Uterus (tissue), 4 donors: ENCODE measurements around the gene SEPTIN10. TPM values are rescaled to one million over a fixed set of nuclear protein-coding genes. Genes with fewer than 3 reads are reported as not detected.

Source experiments
- DNase-seq, 2 donors: peaks; one replicate each; pipeline ENCODE4 v3.0.0-alpha.2; 2019 to 2020
- H3K27ac ChIP-seq, 2 donors: fragments of 200-600 bp; sonication (generic); 1 replicate in 1 of 2; 2 replicates in 1 of 2; pipeline ENCODE4 v1.5.1; 2016 to 2018
- H3K27me3 ChIP-seq, 2 donors: fragments of 200-600 bp; sonication (generic); one replicate each; pipeline ENCODE4 v1.5.1; 2018 to 2019; ENCODE audit warnings: control low read depth in 1 of 2
- H3K36me3 ChIP-seq, 2 donors: fragments of 200-600 bp; sonication (generic); one replicate each; pipeline ENCODE4 v1.5.1; 2019; ENCODE audit warnings: control low read depth in 1 of 2
- H3K4me1 ChIP-seq, 2 donors: fragments of 200-600 bp; sonication (generic); one replicate each; pipeline ENCODE4 v1.5.1; 2018 to 2019; ENCODE audit warnings: control low read depth in 1 of 2
- H3K4me3 ChIP-seq, 2 donors: fragments of 200-600 bp; sonication (generic); 1 replicate in 1 of 2; 2 replicates in 1 of 2; pipeline ENCODE4 v1.5.1; 2018 to 2019; ENCODE audit warnings: mild to moderate bottlenecking in 1 of 2
- H3K9me3 ChIP-seq, 2 donors: fragments of 200-600 bp; sonication (generic); one replicate each; pipeline ENCODE4 v1.5.1; 2019; ENCODE audit warnings: control low read depth in 1 of 2
- POLR2A ChIP-seq, 2 donors: fragments of 450-650 bp; IDR thresholded peaks; one replicate each; pipeline ENCODE4 v1.6.1; 2016; ENCODE audit warnings: antibody characterized with exemption in 2 of 2, mild to moderate bottlenecking in 1 of 2, moderate library complexity in 1 of 2
- intact Hi-C: fragments of 100-400 bp; cut with DNase I; formaldehyde crosslinking; loops from one replicate; pipeline ENCODE4 v1.15.1; 2023; ENCODE audit warnings: low total_unique reads
- total RNA-seq, 4 donors: library from RNA; depleted of rRNA in 3 of 4; stranded (reverse); fragments of >200 nt in 3 of 4; gene quantifications; one replicate each; pipeline versions ENCODE4 v1.1.0 to v1.2.4, GENCODE V29; 2014 to 2023
- TF ChIP-seq, protein P1 (sequence below), 4 experiments: fragments of 200-600 bp in 2 of 4; fragments of 450-650 bp in 2 of 4; sonication (generic) in 2 of 4; IDR thresholded peaks; one replicate each; pipeline ENCODE4 v1.5.1; 2016 to 2019; ENCODE audit warnings: antibody characterized with exemption in 4 of 4, mild to moderate bottlenecking in 2 of 4, moderate library complexity in 1 of 4
- donor health status: DM: yes; HTN: yes; CAD: no.

Gene SEPTIN10
- total RNA-seq, 4 donors from 2014 or later = 52.8 to 181 (median 121) TPM

DNA sequence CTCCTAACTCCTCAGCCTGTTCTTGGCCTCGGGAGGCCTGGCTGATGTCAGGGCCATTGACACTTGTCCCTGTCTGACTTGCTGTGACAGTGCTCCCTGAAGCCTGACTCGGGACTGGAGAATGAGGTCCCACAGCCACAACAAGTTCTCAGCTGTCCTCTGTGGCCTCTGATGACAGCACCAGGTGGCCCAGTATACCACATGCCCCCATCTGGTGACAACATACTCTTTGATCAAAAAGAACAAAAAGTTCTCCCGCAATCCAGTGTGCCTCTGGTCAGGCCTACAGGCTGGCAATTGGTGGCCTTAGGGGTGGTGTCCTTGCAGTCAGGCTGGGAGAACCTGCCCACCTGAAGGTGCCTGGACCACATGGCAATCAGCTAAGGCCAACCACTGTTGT lies 102.6 kb downstream of the SEPTIN10 start:
- intact Hi-C loops = loop anchor here (5.0 kb wide), 1 partner anchor 384 kb away; the partner anchor contains the start of gene SH3RF3
- H3K27ac ChIP-seq = no peak overlapping the region
- DNase-seq = no peak
- peaks cover 0 to 5% of the 10 kb centered on the region in 2 donors for H3K4me1 ChIP-seq
- no peak overlapping the region for H3K4me3 ChIP-seq
- H3K27me3 ChIP-seq = no peaks in the 10 kb centered on the region
- TF ChIP-seq, protein P1, sequence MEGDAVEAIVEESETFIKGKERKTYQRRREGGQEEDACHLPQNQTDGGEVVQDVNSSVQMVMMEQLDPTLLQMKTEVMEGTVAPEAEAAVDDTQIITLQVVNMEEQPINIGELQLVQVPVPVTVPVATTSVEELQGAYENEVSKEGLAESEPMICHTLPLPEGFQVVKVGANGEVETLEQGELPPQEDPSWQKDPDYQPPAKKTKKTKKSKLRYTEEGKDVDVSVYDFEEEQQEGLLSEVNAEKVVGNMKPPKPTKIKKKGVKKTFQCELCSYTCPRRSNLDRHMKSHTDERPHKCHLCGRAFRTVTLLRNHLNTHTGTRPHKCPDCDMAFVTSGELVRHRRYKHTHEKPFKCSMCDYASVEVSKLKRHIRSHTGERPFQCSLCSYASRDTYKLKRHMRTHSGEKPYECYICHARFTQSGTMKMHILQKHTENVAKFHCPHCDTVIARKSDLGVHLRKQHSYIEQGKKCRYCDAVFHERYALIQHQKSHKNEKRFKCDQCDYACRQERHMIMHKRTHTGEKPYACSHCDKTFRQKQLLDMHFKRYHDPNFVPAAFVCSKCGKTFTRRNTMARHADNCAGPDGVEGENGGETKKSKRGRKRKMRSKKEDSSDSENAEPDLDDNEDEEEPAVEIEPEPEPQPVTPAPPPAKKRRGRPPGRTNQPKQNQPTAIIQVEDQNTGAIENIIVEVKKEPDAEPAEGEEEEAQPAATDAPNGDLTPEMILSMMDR (IDR thresholded peaks at IDR 0.05) = no peak
- no peak for TF ChIP-seq POLR2A (IDR thresholded peaks at IDR 0.05)
- H3K36me3 ChIP-seq = no peaks in the 10 kb centered on the region
- no peaks in the 10 kb centered on the region for H3K9me3 ChIP-seq

DNA sequence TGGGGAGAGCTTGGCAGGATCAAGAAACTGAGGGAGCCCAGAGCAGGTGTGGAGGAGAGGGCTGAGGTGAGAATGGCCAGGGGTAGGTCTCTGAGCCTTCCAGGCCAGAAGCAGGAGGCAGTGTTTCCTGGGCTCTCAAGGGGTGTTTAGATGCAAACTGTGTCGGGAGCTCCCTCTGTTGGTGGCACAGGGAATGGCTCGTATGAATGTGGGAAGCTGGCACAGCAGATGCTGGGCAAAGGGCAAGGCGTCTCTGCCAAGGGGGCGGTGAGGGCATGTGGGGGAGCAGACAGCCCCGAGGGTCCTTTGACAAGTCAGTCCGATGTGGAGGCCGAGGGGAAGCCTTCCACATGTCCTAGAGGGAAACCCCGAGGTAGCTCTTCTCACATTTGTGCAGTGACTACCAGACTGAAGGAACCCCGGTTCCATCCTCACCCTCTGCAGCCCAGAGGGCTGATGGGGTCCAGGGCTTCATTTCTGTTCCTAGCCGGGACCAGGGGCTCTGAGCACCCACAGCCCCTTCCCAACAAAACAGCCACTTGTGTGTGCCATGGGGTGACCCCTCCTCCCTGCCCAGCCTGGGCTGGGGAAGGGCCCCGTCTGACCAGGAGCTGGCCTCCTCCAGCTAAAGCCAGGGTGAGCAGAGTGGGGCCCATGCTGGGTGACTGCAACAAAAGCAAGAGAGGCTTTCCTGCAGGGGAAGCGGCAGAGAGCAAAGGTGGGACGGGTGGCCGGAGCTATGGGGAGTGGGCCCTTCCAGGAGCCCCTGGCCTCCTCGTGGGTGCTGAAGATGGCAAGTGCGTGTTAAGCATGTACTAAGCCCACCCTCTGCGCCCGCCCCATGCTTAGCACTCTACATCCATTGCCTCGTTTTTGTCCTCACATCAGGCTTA lies 103.4 kb downstream of the SEPTIN10 start:
- intact Hi-C loops = loop anchor here (5.0 kb wide), 1 partner anchor 383 kb away; the partner anchor contains the start of gene SH3RF3
- DNase-seq = peak; percentile 74 to 75
- no peak overlapping the region for H3K4me3 ChIP-seq
- peaks cover 0 to 5% of the 10 kb centered on the region in 2 donors for H3K4me1 ChIP-seq
- H3K36me3 ChIP-seq = no peaks in the 10 kb centered on the region
- H3K27me3 ChIP-seq = no peaks in the 10 kb centered on the region
- TF ChIP-seq, protein P1 (IDR thresholded peaks at IDR 0.05) = peak; percentile 85 to 92 (median 90)
- TF ChIP-seq POLR2A (IDR thresholded peaks at IDR 0.05) = no peak
- no peak overlapping the region for H3K27ac ChIP-seq
- H3K9me3 ChIP-seq = no peaks in the 10 kb centered on the region

DNA sequence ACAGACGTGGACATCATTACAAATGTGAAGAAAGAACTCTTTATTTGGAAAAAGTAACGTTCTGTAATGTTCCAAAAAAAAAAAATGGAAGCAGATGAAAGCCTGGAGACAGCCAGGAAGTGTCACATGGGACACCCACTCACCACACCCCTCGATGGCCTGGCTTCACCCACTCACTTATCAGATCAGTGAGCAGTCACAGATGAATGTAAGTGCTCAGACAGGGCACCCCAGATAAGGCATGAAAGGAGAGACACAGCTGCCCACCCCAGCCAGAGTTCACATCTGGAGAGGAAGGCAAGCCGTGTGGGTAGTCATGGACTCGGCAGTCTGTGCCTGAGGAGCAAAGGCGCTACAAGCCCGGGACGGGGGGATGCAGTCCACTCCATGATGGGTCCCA lies 105.2 kb downstream of the SEPTIN10 start:
- intact Hi-C loops = no loop called here
- no peaks in the 10 kb centered on the region for H3K9me3 ChIP-seq
- H3K27ac ChIP-seq = no peak overlapping the region
- H3K4me3 ChIP-seq = no peak overlapping the region
- peaks cover 0 to under 1% of the 10 kb centered on the region in 2 donors for H3K4me1 ChIP-seq
- no peaks in the 10 kb centered on the region for H3K27me3 ChIP-seq
- no peak for DNase-seq
- TF ChIP-seq, protein P1 (IDR thresholded peaks at IDR 0.05) = no peak
- TF ChIP-seq POLR2A (IDR thresholded peaks at IDR 0.05) = no peak
- no peaks in the 10 kb centered on the region for H3K36me3 ChIP-seq

DNA sequence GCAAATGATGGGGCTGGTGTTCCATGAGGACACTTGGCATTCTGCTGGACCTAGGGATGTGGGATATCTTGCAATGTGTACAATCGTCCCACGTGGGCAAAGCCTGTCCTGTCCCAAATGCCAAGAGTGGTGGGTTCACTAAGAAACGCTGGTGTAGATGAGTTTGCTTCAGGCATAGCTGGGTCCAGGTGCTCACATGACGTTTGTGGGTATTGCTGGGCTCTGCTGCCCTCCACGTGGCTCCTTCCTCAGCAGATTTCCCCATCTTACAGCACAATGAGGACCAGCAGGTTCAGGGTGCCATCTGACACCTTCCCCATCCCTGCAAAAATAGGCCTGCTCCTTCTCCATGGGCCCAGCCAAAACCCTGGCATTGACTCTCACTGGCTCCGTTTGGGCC lies 105.9 kb downstream of the SEPTIN10 start:
- TF ChIP-seq POLR2A (IDR thresholded peaks at IDR 0.05) = no peak
- TF ChIP-seq, protein P1 (IDR thresholded peaks at IDR 0.05) = no peak
- intact Hi-C loops = no loop called here
- no peaks in the 10 kb centered on the region for H3K4me1 ChIP-seq
- no peaks in the 10 kb centered on the region for H3K9me3 ChIP-seq
- no peak for DNase-seq
- H3K36me3 ChIP-seq = no peaks in the 10 kb centered on the region
- H3K27me3 ChIP-seq = no peaks in the 10 kb centered on the region
- H3K27ac ChIP-seq = no peak overlapping the region
- H3K4me3 ChIP-seq = no peak overlapping the region

DNA sequence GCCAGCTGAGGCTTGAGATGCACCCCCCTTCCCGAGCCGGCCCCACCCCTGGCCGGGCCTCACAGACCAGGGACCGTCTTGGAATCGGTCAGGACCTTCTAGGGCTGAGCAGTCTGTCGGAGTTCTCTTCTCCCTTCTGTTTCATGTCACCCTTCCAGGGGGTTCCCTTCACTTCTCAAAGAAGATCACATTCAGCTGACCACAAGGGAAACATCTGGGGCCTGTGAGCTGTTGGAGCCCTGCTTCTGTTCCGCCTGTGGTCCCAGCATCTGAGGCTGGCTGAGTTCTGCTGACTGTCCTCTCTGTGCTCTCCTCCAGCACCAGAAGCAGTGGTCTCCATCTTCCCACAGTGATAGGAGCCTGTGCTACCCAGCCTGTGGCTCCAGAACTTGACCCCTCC lies 106.5 kb downstream of the SEPTIN10 start:
- TF ChIP-seq, protein P1 (IDR thresholded peaks at IDR 0.05) = no peak
- TF ChIP-seq POLR2A (IDR thresholded peaks at IDR 0.05) = no peak
- H3K4me1 ChIP-seq = no peaks in the 10 kb centered on the region
- H3K9me3 ChIP-seq = no peaks in the 10 kb centered on the region
- DNase-seq = no peak
- no peaks in the 10 kb centered on the region for H3K36me3 ChIP-seq
- H3K27ac ChIP-seq = no peak overlapping the region
- no peak overlapping the region for H3K4me3 ChIP-seq
- H3K27me3 ChIP-seq = no peaks in the 10 kb centered on the region
- intact Hi-C loops = no loop called here
